HepG2 (cell line): ENCODE measurements around the gene TPI1. TPM values are rescaled to one million over a fixed set of nuclear protein-coding genes. Genes with fewer than 3 reads are reported as not detected.

ENCODE experiments used
- ATAC-seq: fragments of 200-7000 bp; cut with Tn5 transposase; 3 replicates; pipeline ENCODE4 v1.9.1; 2020; ENCODE audit warnings: mild to moderate bottlenecking, moderate library complexity
- BruUV-seq: library from RNA; stranded (reverse); fragments of 400-500 nt; replicated peaks from 2 replicates; lab custom pipeline; 2021; lab: Mats Ljungman, UMichigan
- CTCF ChIA-PET: fragments of 300-600 bp; formaldehyde crosslinking; extraction: SDS; loops from one replicate; lab custom pipeline; 2021; ENCODE audit warnings: low total read pairs, inconsistent platforms, low intra/inter-chr PET ratio; lab: Yijun Ruan, JAX
- POLR2A ChIA-PET: fragments of 350-600 bp; sonication (Branson Sonifier 250); formaldehyde crosslinking; loops from one replicate; lab custom pipeline; 2020; ENCODE audit warnings: antibody characterized with exemption, inconsistent platforms; lab: Yijun Ruan, JAX
- DNase-seq: peaks from one replicate; pipeline ENCODE4 v3.0.0-alpha.2; 2015; ENCODE audit warnings: low spot score
- FAIRE-seq: peaks from 3 replicates; lab custom pipeline; 2011; peaks lifted over from hg19 to GRCh38; lab: Jason Lieb, UNC
- H2AFZ ChIP-seq: one replicate; pipeline ENCODE4 v1.6.1; 2011; ENCODE audit warnings: low read length, inconsistent platforms
- H3K27ac ChIP-seq: fragments of 300-600 bp; 3 replicates; pipeline ENCODE4 v1.8.0; 2011; ENCODE audit warnings: mixed run types, mild to moderate bottlenecking, mixed read lengths, low read length, inconsistent platforms; ENCODE audit not compliant: insufficient read depth; ENCODE audit errors: extremely low read length
- H3K27me3 ChIP-seq, 2 experiments: fragments of 200-600 bp in 1 of 2; 2 replicates in 1 of 2; 3 replicates in 1 of 2; pipeline versions ENCODE4 v1.6.0 to v1.8.0; 2011; ENCODE audit warnings: low read length in 2 of 2, mild to moderate bottlenecking in 2 of 2, moderate library complexity in 2 of 2, inconsistent platforms in 1 of 2; ENCODE audit not compliant: insufficient read depth in 2 of 2, control insufficient read depth in 1 of 2
- H3K36me3 ChIP-seq, 2 experiments: fragments of 200-600 bp in 1 of 2; replicated peaks in 1 of 2; 2 replicates in 1 of 2; 3 replicates in 1 of 2; pipeline versions ENCODE4 v1.5.1 to v1.8.0; 2011; ENCODE audit warnings: low read length in 2 of 2, inconsistent platforms in 1 of 2; ENCODE audit not compliant: insufficient read depth in 2 of 2, control insufficient read depth in 1 of 2
- H3K4me1 ChIP-seq: 2 replicates; pipeline ENCODE4 v1.5.1; 2012; ENCODE audit warnings: low read length, inconsistent platforms; ENCODE audit not compliant: insufficient read depth
- H3K4me2 ChIP-seq: 2 replicates; pipeline ENCODE4 v1.6.0; 2011; ENCODE audit warnings: low read depth, low read length, inconsistent platforms
- H3K4me3 ChIP-seq, 3 experiments: fragments of 200-600 bp in 1 of 3; sonication (generic), shearing (Covaris generic) in 1 of 3; replicated peaks in 1 of 3; 2 replicates each; pipeline ENCODE4 v1.5.1; 2011 to 2016; ENCODE audit warnings: low read length in 3 of 3, inconsistent platforms in 2 of 3, low read depth in 2 of 3, mild to moderate bottlenecking in 2 of 3, control low read depth in 1 of 3, mixed read lengths in 1 of 3; ENCODE audit not compliant: insufficient read depth in 1 of 3
- H3K79me2 ChIP-seq: one replicate; pipeline ENCODE4 v1.6.1; 2011; ENCODE audit warnings: low read length, inconsistent platforms; ENCODE audit not compliant: insufficient read depth
- H3K9ac ChIP-seq: 2 replicates; pipeline ENCODE4 v1.6.0; 2011; ENCODE audit warnings: mild to moderate bottlenecking, low read depth, low read length, inconsistent platforms; ENCODE audit not compliant: insufficient read depth
- H3K9me3 ChIP-seq: 2 replicates; pipeline ENCODE4 v1.5.1; 2012; ENCODE audit warnings: mild to moderate bottlenecking, low read length
- H4K20me1 ChIP-seq: 2 replicates; pipeline ENCODE4 v1.6.0; 2011; ENCODE audit warnings: inconsistent platforms, mild to moderate bottlenecking, low read length, moderate library complexity; ENCODE audit not compliant: insufficient read depth
- KDM5B ChIP-seq: sonication (generic); formaldehyde crosslinking; IDR thresholded peaks from 2 replicates; pipeline ENCODE4 v1.4.0; 2020; ENCODE audit warnings: missing genetic modification reagents, mild to moderate bottlenecking, borderline replicate concordance
- MIXL1 ChIP-seq: IDR thresholded peaks from 2 replicates; pipeline ENCODE4 v1.6.1; 2016
- NFE2L2 ChIP-seq: fragments of 150-350 bp; IDR thresholded peaks from 2 replicates; pipeline ENCODE4 v1.6.1; 2014; ENCODE audit warnings: low read length
- PHF20 ChIP-seq: sonication (generic); formaldehyde crosslinking; IDR thresholded peaks from 2 replicates; pipeline ENCODE4 v1.5.0; 2020; ENCODE audit warnings: mild to moderate bottlenecking, missing genetic modification reagents
- SATB2 ChIP-seq: sonication (generic); formaldehyde crosslinking; IDR thresholded peaks from 2 replicates; pipeline ENCODE4 v1.5.0; 2020; ENCODE audit warnings: missing genetic modification reagents
- SMYD3 ChIP-seq: sonication (generic); formaldehyde crosslinking; IDR thresholded peaks from 2 replicates; pipeline ENCODE4 v1.8.1; 2023; ENCODE audit warnings: mild to moderate bottlenecking, missing genetic modification reagents
- SNAI1 ChIP-seq: sonication (generic); formaldehyde crosslinking; IDR thresholded peaks from 2 replicates; pipeline ENCODE4 v1.5.0; 2020; ENCODE audit warnings: mild to moderate bottlenecking, missing genetic modification reagents, borderline replicate concordance
- U2AF2 ChIP-seq: fragments of 200-400 bp; formaldehyde crosslinking; IDR thresholded peaks from 2 replicates; pipeline ENCODE4 v1.6.1; 2017; ENCODE audit warnings: low read depth, mild to moderate bottlenecking, low read length
- ZFP1 ChIP-seq: IDR thresholded peaks from 2 replicates; pipeline ENCODE4 v1.6.1; 2016
- ZFP36L1 ChIP-seq: sonication (generic); formaldehyde crosslinking; IDR thresholded peaks from 2 replicates; pipeline ENCODE4 v1.8.0; 2022; ENCODE audit warnings: mild to moderate bottlenecking, missing genetic modification reagents, moderate library complexity
- ZNF326 ChIP-seq: sonication (generic); formaldehyde crosslinking; IDR thresholded peaks from 2 replicates; pipeline ENCODE4 v1.4.0; 2020; ENCODE audit warnings: missing genetic modification reagents, borderline replicate concordance
- ZNF333 ChIP-seq: sonication (generic); formaldehyde crosslinking; IDR thresholded peaks from 2 replicates; pipeline ENCODE4 v1.4.0; 2020; ENCODE audit warnings: mild to moderate bottlenecking, missing genetic modification reagents, borderline replicate concordance
- ZNF468 ChIP-seq: sonication (generic); formaldehyde crosslinking; IDR thresholded peaks from 2 replicates; pipeline ENCODE4 v1.8.0; 2022; ENCODE audit warnings: mild to moderate bottlenecking, moderate library complexity, missing genetic modification reagents
- ZNF660 ChIP-seq: sonication (generic); formaldehyde crosslinking; IDR thresholded peaks from 2 replicates; pipeline ENCODE4 v1.5.1; 2020; ENCODE audit warnings: mild to moderate bottlenecking, low read depth, missing genetic modification reagents, borderline replicate concordance
- ZSCAN31 ChIP-seq: sonication (generic); formaldehyde crosslinking; IDR thresholded peaks from 2 replicates; pipeline ENCODE4 v1.5.0; 2020; ENCODE audit warnings: low read depth, mild to moderate bottlenecking, missing genetic modification reagents
- WGBS: methylation state at CpG from one replicate; pipeline ENCODE4 v1.1.6; 2017; ENCODE audit warnings: low lambda C conversion rate; 5-methylcytosine and 5-hydroxymethylcytosine counted together
- in situ Hi-C: cut with HindIII; loops from 2 replicates; pipeline ENCODE4 v1.10.0; 2017; ENCODE audit warnings: low pct_unique_long_range_greater_than_20kb; ENCODE audit not compliant: extremely low pct_ligation_motif_present
- intact Hi-C: fragments of 100-400 bp; cut with micrococcal nuclease; formaldehyde crosslinking; loops from one replicate; pipeline ENCODE4 v1.10.0; 2022; ENCODE audit not compliant: unreplicated experiment
- polyA plus RNA-seq, 8 experiments: library from polyadenylated mRNA; depleted of rRNA in 3 of 8; stranded (reverse) in 7 of 8; unstranded in 1 of 8; fragments of >200 nt; fragmentation: Illumina TruSeq in 4 of 8; extraction: Trizol in 4 of 8; gene quantifications; 2 replicates each; pipeline versions ENCODE4 v1.2.1 to v1.2.3, GENCODE V29; 2011 to 2016; ENCODE audit warnings: low read depth in 4 of 8, missing spikeins in 1 of 8, mixed read lengths in 1 of 8; ENCODE audit not compliant: insufficient read depth in 1 of 8
- total RNA-seq, 5 experiments: library from RNA; depleted of rRNA; stranded (reverse); fragments of >200 nt; fragmentation: Illumina TruSeq; extraction: Trizol; gene quantifications; 2 replicates each; pipeline ENCODE4 v1.2.3, GENCODE V29; 2016; ENCODE audit warnings: low read depth in 1 of 5
- TF ChIP-seq, protein P1 (sequence below): sonication (generic); formaldehyde crosslinking; IDR thresholded peaks from 2 replicates; pipeline ENCODE4 v1.5.1; 2020; ENCODE audit warnings: mild to moderate bottlenecking, missing genetic modification reagents, moderate library complexity
- TF ChIP-seq, protein P2 (sequence below): sonication (generic); formaldehyde crosslinking; IDR thresholded peaks from 2 replicates; pipeline ENCODE4 v1.4.0; 2020; ENCODE audit warnings: mild to moderate bottlenecking, missing genetic modification reagents
- TF ChIP-seq, protein P3 (sequence below): sonication (generic); formaldehyde crosslinking; IDR thresholded peaks from 2 replicates; pipeline ENCODE4 v1.4.0; 2020; ENCODE audit warnings: mild to moderate bottlenecking, missing genetic modification reagents

Gene TPI1
- total and polyA plus RNA-seq, 2 of the 13 experiments (the other 11 are each of a cell fraction or from before 2014, with no cell fraction given) = 945 to 2,535 TPM

DNA sequence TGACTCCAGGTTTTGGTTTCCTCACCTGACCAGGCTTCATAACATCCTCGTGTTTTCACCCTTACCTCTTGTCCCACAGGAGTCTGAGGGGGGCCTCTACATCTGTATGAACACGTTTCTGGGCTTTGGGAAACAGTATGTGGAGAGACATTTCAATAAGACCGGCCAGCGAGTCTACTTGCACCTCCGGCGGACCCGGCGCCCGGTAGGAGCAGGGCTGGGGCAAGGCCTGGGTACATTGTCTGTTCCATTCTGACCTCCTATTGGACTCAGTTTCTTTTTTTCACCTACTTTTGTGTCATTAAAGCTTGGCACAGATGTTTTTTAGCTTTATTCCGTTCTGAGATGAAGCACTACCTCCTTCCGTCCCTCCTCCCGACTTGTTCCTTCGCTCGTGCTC, 12.0 kb upstream of the TPI1 start:
- in situ Hi-C loops (no loop called here), intact Hi-C loops (no loop called here)
- FAIRE-seq = no peak
- Histone ChIP-seq H3K4me1 (peaks cover 22% of the 10 kb centered on the region), H3K79me2 (peaks cover 28% of the 10 kb centered on the region), H3K4me3 (no peak overlapping the region), H2AFZ (no peak overlapping the region), H3K27ac (no peak overlapping the region), H4K20me1 (no peaks in the 10 kb centered on the region; the same call in 1 of the 2 replicates), H3K9ac (no peak overlapping the region), H3K4me2 (no peak overlapping the region), H3K9me3 (no peaks in the 10 kb centered on the region), H3K27me3 (no peaks in the 10 kb centered on the region), H3K36me3 (peaks cover 23 to 52% of the 10 kb centered on the region in 2 experiments)
- BruUV-seq = no TSS peak
- WGBS = 95% methylated on average over 14 of the region's 14 CpGs
- DNase-seq = no peak
- TF ChIP-seq SATB2 (CRISPR knock-in tag) = no peak
- no peak for TF ChIP-seq ZFP1 (CRISPR knock-in tag)
- no peak for TF ChIP-seq ZNF333 (CRISPR knock-in tag)
- TF ChIP-seq SMYD3 = no peak
- TF ChIP-seq PHF20 (CRISPR knock-in tag) = no peak
- TF ChIP-seq, protein P1, sequence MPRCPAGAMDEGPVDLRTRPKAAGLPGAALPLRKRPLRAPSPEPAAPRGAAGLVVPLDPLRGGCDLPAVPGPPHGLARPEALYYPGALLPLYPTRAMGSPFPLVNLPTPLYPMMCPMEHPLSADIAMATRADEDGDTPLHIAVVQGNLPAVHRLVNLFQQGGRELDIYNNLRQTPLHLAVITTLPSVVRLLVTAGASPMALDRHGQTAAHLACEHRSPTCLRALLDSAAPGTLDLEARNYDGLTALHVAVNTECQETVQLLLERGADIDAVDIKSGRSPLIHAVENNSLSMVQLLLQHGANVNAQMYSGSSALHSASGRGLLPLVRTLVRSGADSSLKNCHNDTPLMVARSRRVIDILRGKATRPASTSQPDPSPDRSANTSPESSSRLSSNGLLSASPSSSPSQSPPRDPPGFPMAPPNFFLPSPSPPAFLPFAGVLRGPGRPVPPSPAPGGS (CRISPR knock-in tag) = no peak
- TF ChIP-seq ZNF326 (CRISPR knock-in tag) = no peak
- no peak for TF ChIP-seq MIXL1
- TF ChIP-seq U2AF2 = no peak
- no peak for TF ChIP-seq NFE2L2
- TF ChIP-seq, protein P2, sequence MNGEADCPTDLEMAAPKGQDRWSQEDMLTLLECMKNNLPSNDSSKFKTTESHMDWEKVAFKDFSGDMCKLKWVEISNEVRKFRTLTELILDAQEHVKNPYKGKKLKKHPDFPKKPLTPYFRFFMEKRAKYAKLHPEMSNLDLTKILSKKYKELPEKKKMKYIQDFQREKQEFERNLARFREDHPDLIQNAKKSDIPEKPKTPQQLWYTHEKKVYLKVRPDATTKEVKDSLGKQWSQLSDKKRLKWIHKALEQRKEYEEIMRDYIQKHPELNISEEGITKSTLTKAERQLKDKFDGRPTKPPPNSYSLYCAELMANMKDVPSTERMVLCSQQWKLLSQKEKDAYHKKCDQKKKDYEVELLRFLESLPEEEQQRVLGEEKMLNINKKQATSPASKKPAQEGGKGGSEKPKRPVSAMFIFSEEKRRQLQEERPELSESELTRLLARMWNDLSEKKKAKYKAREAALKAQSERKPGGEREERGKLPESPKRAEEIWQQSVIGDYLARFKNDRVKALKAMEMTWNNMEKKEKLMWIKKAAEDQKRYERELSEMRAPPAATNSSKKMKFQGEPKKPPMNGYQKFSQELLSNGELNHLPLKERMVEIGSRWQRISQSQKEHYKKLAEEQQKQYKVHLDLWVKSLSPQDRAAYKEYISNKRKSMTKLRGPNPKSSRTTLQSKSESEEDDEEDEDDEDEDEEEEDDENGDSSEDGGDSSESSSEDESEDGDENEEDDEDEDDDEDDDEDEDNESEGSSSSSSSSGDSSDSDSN = no peak
- no peak for TF ChIP-seq SNAI1 (CRISPR knock-in tag)
- TF ChIP-seq ZSCAN31 (CRISPR knock-in tag) = no peak
- TF ChIP-seq, protein P3, sequence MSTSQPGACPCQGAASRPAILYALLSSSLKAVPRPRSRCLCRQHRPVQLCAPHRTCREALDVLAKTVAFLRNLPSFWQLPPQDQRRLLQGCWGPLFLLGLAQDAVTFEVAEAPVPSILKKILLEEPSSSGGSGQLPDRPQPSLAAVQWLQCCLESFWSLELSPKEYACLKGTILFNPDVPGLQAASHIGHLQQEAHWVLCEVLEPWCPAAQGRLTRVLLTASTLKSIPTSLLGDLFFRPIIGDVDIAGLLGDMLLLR (CRISPR knock-in tag) = no peak
- TF ChIP-seq ZFP36L1 = no peak
- TF ChIP-seq KDM5B (CRISPR knock-in tag) = no peak
- TF ChIP-seq ZNF468 (CRISPR knock-in tag) = no peak
- TF ChIP-seq ZNF660 (CRISPR knock-in tag) = no peak
- no peak for ATAC-seq
- ChIA-PET POLR2A (interaction anchor here (0.9 to 5.2 kb wide), 2 partner anchors 12 to 18 kb away, joined by 3 to 132 read pairs; partner anchors contain the start of genes SPSB2 and TPI1), CTCF (no interaction called here)
